ENCODE results near the gene PRC1. TPM values are rescaled to one million over a fixed set of nuclear protein-coding genes. Genes with fewer than 3 reads are reported as not detected.

The PRC1 gene
- total and polyA plus RNA-seq, 2 donors (not counting 1 experiment from before 2014, with no cell fraction given) = 9.4 to 11.6 TPM

- no peaks in the 10 kb centered on the region for H3K9me3 ChIP-seq (ENCODE audit: control extremely low read depth in 1 of 3, control insufficient read depth in 2 of 3, insufficient read depth in 1 of 3, low read length in 2 of 3)
- no peak for TF ChIP-seq EZH2 (IDR thresholded peaks at IDR 0.05; ENCODE audit: borderline replicate concordance, insufficient read depth, low read depth, low read length, poor library complexity, severe bottlenecking)
- TF ChIP-seq CTCF (IDR thresholded peaks at IDR 0.05) = no peak
- H3K36me3 ChIP-seq (replicated peaks in 1 of 2; ENCODE audit: control extremely low read depth in 1 of 2, control insufficient read depth in 1 of 2, extremely low read depth in 1 of 2, insufficient read depth in 2 of 2, low read length in 1 of 2) = peaks cover 0 to 56% of the 10 kb centered on the region in 2 experiments
- no peak overlapping the region for H3K4me2 ChIP-seq (replicated peaks; ENCODE audit: low read depth, low read length, poor library complexity, severe bottlenecking)
- no peak for ATAC-seq (ENCODE audit: low read depth)
- no peak overlapping the region for H3K4me3 Mint-ChIP-seq
- DNase-seq = no peak
- ChIA-PET CTCF (interaction anchor here (1.4 kb wide), 1 partner anchor 18 kb away, joined by 6 read pairs; the partner anchor contains the start of gene HDDC3), POLR2A (no interaction called here)
- H3K4me3 ChIP-seq (ENCODE audit: control extremely low read depth in 1 of 5, extremely low read depth in 1 of 5, insufficient read depth in 1 of 5, low read depth in 2 of 5, low read length in 4 of 5) = no peak overlapping the region
- H3K4me1 Mint-ChIP-seq = peaks cover 6% of the 10 kb centered on the region
- H3K27ac Mint-ChIP-seq = no peak overlapping the region
- H2AFZ ChIP-seq (ENCODE audit: insufficient read depth, low read depth, low read length, poor library complexity, severe bottlenecking) = no peak overlapping the region
- H3K4me1 ChIP-seq (ENCODE audit: control insufficient read depth in 2 of 2, insufficient read depth in 2 of 2, low read length in 2 of 2) = peaks cover 3 to 7% of the 10 kb centered on the region in 2 donors
- H3K27me3 Mint-ChIP-seq = no peaks in the 10 kb centered on the region
- no peaks in the 10 kb centered on the region for H4K20me1 ChIP-seq (ENCODE audit: control insufficient read depth, insufficient read depth, low read length, poor library complexity, severe bottlenecking)
- WGBS (ENCODE audit: insufficient coverage) = 97% methylated on average over 23 of the region's 23 CpGs
- intact Hi-C loops (cut with micrococcal nuclease) = no loop called here
- no peaks in the 10 kb centered on the region for H3K9me3 Mint-ChIP-seq (ENCODE audit: insufficient read depth)
- no peak overlapping the region for H3K9ac ChIP-seq (ENCODE audit: low read length)
- H3K27me3 ChIP-seq (replicated peaks in 1 of 4; ENCODE audit: control extremely low read depth in 1 of 4, control insufficient read depth in 3 of 4, insufficient read depth in 4 of 4, low read length in 3 of 4) = no peaks in the 10 kb centered on the region
- H3K27ac ChIP-seq (ENCODE audit: low read length in 2 of 2) = no peak overlapping the region
- H3K79me2 ChIP-seq (ENCODE audit: control insufficient read depth, insufficient read depth, low read length) = no peaks in the 10 kb centered on the region
These were observed 44.2 kb downstream of the PRC1 start for GRCh38 chr15:90949979-90950675.

GRCh38 chr15:90948506-90948905, 45.8 kb downstream of the PRC1 start:
- H3K9ac ChIP-seq (ENCODE audit: low read length) = no peak overlapping the region
- intact Hi-C loops (cut with micrococcal nuclease) = no loop called here
- CTCF ChIA-PET = interaction anchor here (0.6 to 0.8 kb wide), 2 partner anchors 8 to 10 kb away, joined by 3 read pairs; no protein-coding TSS in a partner anchor
- no peaks in the 10 kb centered on the region for H3K79me2 ChIP-seq (ENCODE audit: control insufficient read depth, insufficient read depth, low read length)
- DNase-seq = no peak
- H3K4me1 ChIP-seq (ENCODE audit: control insufficient read depth in 2 of 2, insufficient read depth in 2 of 2, low read length in 2 of 2) = no peaks in the 10 kb centered on the region
- Mint-ChIP-seq H3K4me1 (no peaks in the 10 kb centered on the region), H3K27ac (no peak overlapping the region), H3K4me3 (no peak overlapping the region), H3K27me3 (no peaks in the 10 kb centered on the region), H3K9me3 (ENCODE audit: insufficient read depth) (no peaks in the 10 kb centered on the region)
- no peak overlapping the region for H2AFZ ChIP-seq (ENCODE audit: insufficient read depth, low read depth, low read length, poor library complexity, severe bottlenecking)
- POLR2A ChIA-PET = no interaction called here
- 89% methylated on average over 6 of the region's 8 CpGs for WGBS (ENCODE audit: insufficient coverage)
- peaks cover 0 to 70% of the 10 kb centered on the region in 2 experiments for H3K36me3 ChIP-seq (replicated peaks in 1 of 2; ENCODE audit: control extremely low read depth in 1 of 2, control insufficient read depth in 1 of 2, extremely low read depth in 1 of 2, insufficient read depth in 2 of 2, low read length in 1 of 2)
- TF ChIP-seq EZH2 (IDR thresholded peaks at IDR 0.05; ENCODE audit: borderline replicate concordance, insufficient read depth, low read depth, low read length, poor library complexity, severe bottlenecking) (no peak), CTCF (IDR thresholded peaks at IDR 0.05) (no peak)
- no peak overlapping the region for H3K4me2 ChIP-seq (replicated peaks; ENCODE audit: low read depth, low read length, poor library complexity, severe bottlenecking)
- no peak for ATAC-seq (ENCODE audit: low read depth)
- no peak overlapping the region for H3K4me3 ChIP-seq (ENCODE audit: control extremely low read depth in 1 of 5, extremely low read depth in 1 of 5, insufficient read depth in 1 of 5, low read depth in 2 of 5, low read length in 4 of 5)
- no peaks in the 10 kb centered on the region for H3K27me3 ChIP-seq (replicated peaks in 1 of 4; ENCODE audit: control extremely low read depth in 1 of 4, control insufficient read depth in 3 of 4, insufficient read depth in 4 of 4, low read length in 3 of 4)
- no peaks in the 10 kb centered on the region for H4K20me1 ChIP-seq (ENCODE audit: control insufficient read depth, insufficient read depth, low read length, poor library complexity, severe bottlenecking)
- H3K9me3 ChIP-seq (ENCODE audit: control extremely low read depth in 1 of 3, control insufficient read depth in 2 of 3, insufficient read depth in 1 of 3, low read length in 2 of 3) = no peaks in the 10 kb centered on the region
- H3K27ac ChIP-seq (ENCODE audit: low read length in 2 of 2) = no peak overlapping the region
